ENCODE results near the gene IQSEC1.
A peak's percentile ranks its signal among the peaks of the same experiment; 100 is the strongest.

IQSEC1 gene

GRCh38 chr3:12898290-12898964, 174.8 kb downstream of the IQSEC1 start:
- ATAC-seq (ENCODE audit: low read depth) (no peak), DNase-seq (ENCODE audit: low spot score) (no peak)
- no peaks in the 10 kb centered on the region for H3K9me3 ChIP-seq (ENCODE audit: severe bottlenecking)
- H3K4me3 ChIP-seq (ENCODE audit: severe bottlenecking), result no peak overlapping the region
- no peaks in the 10 kb centered on the region for H3K36me3 ChIP-seq (ENCODE audit: low read depth)
- no peaks in the 10 kb centered on the region for H3K27me3 ChIP-seq (ENCODE audit: insufficient read depth, poor library complexity, severe bottlenecking)
- H3K4me1 ChIP-seq (ENCODE audit: insufficient read depth, poor library complexity, severe bottlenecking), result peaks cover 6% of the 10 kb centered on the region
- TF ChIP-seq CTCF (IDR thresholded peaks at IDR 0.05; ENCODE audit: poor library complexity, severe bottlenecking), result no peak
- no peak overlapping the region for H3K27ac ChIP-seq (ENCODE audit: poor library complexity, severe bottlenecking)

- Histone ChIP-seq H3K27ac (ENCODE audit: poor library complexity, severe bottlenecking) (no peak overlapping the region), H3K4me3 (ENCODE audit: severe bottlenecking) (no peak overlapping the region), H3K36me3 (ENCODE audit: low read depth) (no peaks in the 10 kb centered on the region), H3K27me3 (ENCODE audit: insufficient read depth, poor library complexity, severe bottlenecking) (no peaks in the 10 kb centered on the region), H3K9me3 (ENCODE audit: severe bottlenecking) (no peaks in the 10 kb centered on the region), H3K4me1 (ENCODE audit: insufficient read depth, poor library complexity, severe bottlenecking) (peaks cover 6% of the 10 kb centered on the region)
- peak; percentile 85 for ATAC-seq (ENCODE audit: low read depth)
- no peak for DNase-seq (ENCODE audit: low spot score)
- TF ChIP-seq CTCF (IDR thresholded peaks at IDR 0.05; ENCODE audit: poor library complexity, severe bottlenecking), result no peak
These were observed 175.6 kb downstream of the IQSEC1 start for GRCh38 chr3:12897381-12898289.

DNA sequence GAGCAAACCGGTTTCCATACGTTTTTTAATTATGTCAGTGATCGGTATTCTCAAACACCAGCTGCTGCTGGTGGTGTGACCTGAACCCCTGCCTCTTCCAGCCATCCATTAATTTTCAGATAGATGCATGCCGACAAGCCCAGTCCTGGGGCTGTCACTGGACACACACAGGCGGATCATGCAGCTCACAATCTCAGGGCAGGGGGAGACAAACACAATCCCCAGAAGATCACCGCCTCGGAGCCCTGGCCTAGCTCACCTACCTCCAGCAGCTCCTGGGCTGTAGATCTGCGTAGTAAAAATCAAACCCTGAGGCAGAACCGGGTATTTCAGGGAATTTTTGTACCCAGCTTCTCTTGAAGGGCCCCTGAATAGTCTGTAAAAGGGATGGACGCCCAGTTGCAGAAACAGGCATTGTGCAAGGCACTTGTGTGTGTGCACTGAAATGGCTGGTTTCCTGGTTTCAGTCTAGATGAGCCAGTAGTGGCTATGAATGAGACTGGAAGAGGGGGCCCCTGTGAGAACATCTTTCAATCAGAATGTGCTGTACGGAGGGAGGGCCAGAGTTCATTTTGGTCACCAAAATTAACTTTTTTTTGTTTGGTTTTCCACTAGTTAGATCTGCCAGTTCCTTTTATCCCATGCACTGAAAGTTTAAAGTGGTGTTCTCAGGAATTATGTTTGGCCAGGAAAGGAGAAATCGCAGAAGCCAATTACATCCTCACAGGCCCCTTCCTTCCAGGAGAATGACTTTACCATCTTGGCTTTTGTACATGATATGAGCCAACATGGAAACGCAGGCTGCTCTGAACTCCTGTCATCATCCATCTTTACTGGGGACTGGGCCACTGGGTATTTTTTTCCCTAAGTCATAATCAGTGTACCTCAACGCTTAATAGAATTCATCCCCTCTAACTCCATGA, 176.9 kb downstream of the IQSEC1 start:
- DNase-seq (ENCODE audit: low spot score) (no peak), ATAC-seq (ENCODE audit: low read depth) (no peak)
- Histone ChIP-seq H3K36me3 (ENCODE audit: low read depth) (no peaks in the 10 kb centered on the region), H3K4me1 (ENCODE audit: insufficient read depth, poor library complexity, severe bottlenecking) (peaks cover 6% of the 10 kb centered on the region), H3K9me3 (ENCODE audit: severe bottlenecking) (no peaks in the 10 kb centered on the region), H3K27me3 (ENCODE audit: insufficient read depth, poor library complexity, severe bottlenecking) (no peaks in the 10 kb centered on the region), H3K4me3 (ENCODE audit: severe bottlenecking) (no peak overlapping the region), H3K27ac (ENCODE audit: poor library complexity, severe bottlenecking) (no peak overlapping the region)
- no peak for TF ChIP-seq CTCF (IDR thresholded peaks at IDR 0.05; ENCODE audit: poor library complexity, severe bottlenecking)

DNA sequence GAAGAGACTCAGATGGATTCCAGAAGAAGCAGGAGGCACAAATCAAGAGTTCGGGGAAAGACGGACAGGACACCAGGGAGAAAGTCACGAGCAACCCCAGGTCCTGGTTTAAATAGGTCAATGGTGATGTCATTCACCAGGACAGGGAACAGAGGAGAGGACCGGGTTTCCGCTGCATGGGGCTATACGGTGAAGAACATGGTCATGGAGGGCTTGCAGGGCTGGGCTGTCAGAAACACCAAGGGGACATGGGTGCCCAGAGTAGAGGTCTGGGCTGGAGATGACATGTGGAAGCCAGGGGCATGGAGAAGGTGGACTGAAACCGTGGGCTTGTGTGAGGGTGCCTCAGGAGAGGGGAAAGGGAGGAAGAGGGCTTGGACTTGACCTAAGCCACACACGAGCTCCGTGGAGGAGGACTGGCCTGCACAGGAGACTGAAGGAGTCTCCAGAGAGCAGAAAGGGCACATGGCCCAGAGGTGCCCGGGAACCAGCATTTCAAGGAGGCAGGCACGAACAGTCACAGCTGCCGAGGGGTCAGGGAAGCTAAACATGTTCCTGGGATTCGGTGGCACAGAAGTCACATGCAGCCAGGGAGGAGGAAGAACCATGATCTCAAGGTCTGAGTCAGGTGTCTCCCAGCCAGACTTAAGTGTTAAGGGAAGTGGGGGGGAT, 177.7 kb downstream of the IQSEC1 start:
- TF ChIP-seq CTCF (IDR thresholded peaks at IDR 0.05; ENCODE audit: poor library complexity, severe bottlenecking), result no peak
- H3K4me1 ChIP-seq (ENCODE audit: insufficient read depth, poor library complexity, severe bottlenecking), result peaks cover 6% of the 10 kb centered on the region
- no peak overlapping the region for H3K4me3 ChIP-seq (ENCODE audit: severe bottlenecking)
- H3K27ac ChIP-seq (ENCODE audit: poor library complexity, severe bottlenecking), result no peak overlapping the region
- ATAC-seq (ENCODE audit: low read depth) (no peak), DNase-seq (ENCODE audit: low spot score) (no peak)
- no peaks in the 10 kb centered on the region for H3K36me3 ChIP-seq (ENCODE audit: low read depth)
- no peaks in the 10 kb centered on the region for H3K27me3 ChIP-seq (ENCODE audit: insufficient read depth, poor library complexity, severe bottlenecking)
- no peaks in the 10 kb centered on the region for H3K9me3 ChIP-seq (ENCODE audit: severe bottlenecking)

Measured in RWPE2 (cell line).